ENCODE measurements around the gene ATP6V1B1. TPM values are rescaled to one million over a fixed set of nuclear protein-coding genes. Genes with fewer than 3 reads are reported as not detected.
"Not testable (repeated sequence)": the region's sequence is repeated elsewhere in the genome, so short reads cannot be mapped to it uniquely, and the experiment has no call there.

Gene ATP6V1B1
- polyA plus RNA-seq, 3 donors: not detected

DNA sequence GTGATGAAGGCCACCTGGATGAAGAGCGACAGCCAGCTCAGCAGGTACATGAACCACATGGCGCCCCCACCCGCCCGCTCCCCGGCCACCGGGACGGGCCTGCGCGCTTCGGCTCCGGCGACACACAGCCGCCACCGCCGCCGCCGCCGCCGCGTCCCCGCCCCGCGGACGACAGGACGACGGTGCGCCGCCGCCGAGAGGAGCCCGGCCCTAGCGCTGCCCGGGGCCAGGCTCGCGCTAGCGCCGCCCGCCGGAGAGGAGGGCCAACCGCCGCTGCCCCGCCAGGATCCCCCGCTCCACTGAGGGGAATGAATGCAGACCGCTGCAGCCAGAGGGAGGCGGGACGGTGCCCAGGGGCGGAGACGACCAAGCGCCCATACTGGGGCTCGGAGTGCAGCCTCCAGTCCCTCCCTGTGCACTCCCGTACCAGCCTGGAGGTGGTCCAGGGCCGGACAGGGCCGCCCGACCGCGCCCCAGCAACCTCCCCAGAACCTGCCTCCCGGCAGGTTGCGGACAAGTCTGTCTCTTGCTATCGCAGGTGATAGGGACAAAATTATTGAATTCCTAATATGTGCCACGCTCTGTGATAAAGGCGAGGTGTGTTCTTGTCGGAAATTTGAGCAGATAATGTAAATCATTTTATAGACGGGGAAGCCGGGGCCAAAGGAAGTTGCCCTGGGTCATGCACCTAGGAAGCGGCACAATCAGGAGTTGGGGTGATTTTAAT lies 59.2 kb downstream of the ATP6V1B1 start, which contains the start of gene TEX261:
Gene TEX261, minus strand, starts transcription at position 175 of the 727 bp plus-strand sequence. Its CDS starts 116 bp downstream, at position 59.
- Histone ChIP-seq H3K4me3 (replicated peaks in 1 of 3; ENCODE audit: low read depth in 2 of 3, low read length in 3 of 3) (peak within 1 kb of the TSS; percentile 79 to 93 (median 85)), H3K79me2 (ENCODE audit: insufficient read depth, low read length) (peaks cover 36% of the 10 kb centered on the region), H3K4me1 (ENCODE audit: control insufficient read depth in 1 of 2, insufficient read depth in 2 of 2, low read length in 2 of 2) (peaks cover 30 to 39% of the 10 kb centered on the region in 2 donors), H3K36me3 (replicated peaks in 1 of 2; ENCODE audit: control insufficient read depth in 1 of 2, insufficient read depth in 2 of 2, low read length in 2 of 2) (peaks cover 20 to 30% of the 10 kb centered on the region in 2 donors), H2AFZ (ENCODE audit: insufficient read depth, low read depth, low read length, poor library complexity, severe bottlenecking) (peak within 1 kb of the TSS; percentile 99), H3K27ac (ENCODE audit: low read depth in 1 of 2, low read length in 2 of 2) (peak within 1 kb of the TSS; percentile 36 to 84), H3K4me2 (replicated peaks; ENCODE audit: extremely low read depth, low read length, poor library complexity, severe bottlenecking) (peak within 1 kb of the TSS; percentile 96), H3K27me3 (ENCODE audit: control insufficient read depth in 2 of 2, insufficient read depth in 2 of 2, low read length in 2 of 2) (no peaks in the 10 kb centered on the region), H4K20me1 (ENCODE audit: insufficient read depth, low read length) (peaks cover 37% of the 10 kb centered on the region), H3K9me3 (replicated peaks in 1 of 2; ENCODE audit: control insufficient read depth in 1 of 2, insufficient read depth in 1 of 2, low read length in 2 of 2) (no peaks in the 10 kb centered on the region), H3K9ac (ENCODE audit: insufficient read depth, low read length, poor library complexity, severe bottlenecking) (peak within 1 kb of the TSS; percentile 89)
- under 1% methylated on average over 65 of the region's 65 CpGs for WGBS (ENCODE audit: insufficient coverage)
- DNase-seq: peak; percentile 74 to 79 (median 76)
- Mint-ChIP-seq H3K36me3 (peaks cover 22 to 30% of the 10 kb centered on the region in 2 donors), H3K27me3 (ENCODE audit: low read depth in 3 of 3) (peaks cover 0 to 3% (median 0%) of the 10 kb centered on the region in 3 donors), H3K27ac (peak within 1 kb of the TSS; percentile 84 to 92 (median 89)), H3K4me3 (peak within 1 kb of the TSS; percentile 94 to 100), H3K4me1 (peaks cover 36% of the 10 kb centered on the region), H3K9me3 (no peaks in the 10 kb centered on the region)
- TF ChIP-seq, protein P1, sequence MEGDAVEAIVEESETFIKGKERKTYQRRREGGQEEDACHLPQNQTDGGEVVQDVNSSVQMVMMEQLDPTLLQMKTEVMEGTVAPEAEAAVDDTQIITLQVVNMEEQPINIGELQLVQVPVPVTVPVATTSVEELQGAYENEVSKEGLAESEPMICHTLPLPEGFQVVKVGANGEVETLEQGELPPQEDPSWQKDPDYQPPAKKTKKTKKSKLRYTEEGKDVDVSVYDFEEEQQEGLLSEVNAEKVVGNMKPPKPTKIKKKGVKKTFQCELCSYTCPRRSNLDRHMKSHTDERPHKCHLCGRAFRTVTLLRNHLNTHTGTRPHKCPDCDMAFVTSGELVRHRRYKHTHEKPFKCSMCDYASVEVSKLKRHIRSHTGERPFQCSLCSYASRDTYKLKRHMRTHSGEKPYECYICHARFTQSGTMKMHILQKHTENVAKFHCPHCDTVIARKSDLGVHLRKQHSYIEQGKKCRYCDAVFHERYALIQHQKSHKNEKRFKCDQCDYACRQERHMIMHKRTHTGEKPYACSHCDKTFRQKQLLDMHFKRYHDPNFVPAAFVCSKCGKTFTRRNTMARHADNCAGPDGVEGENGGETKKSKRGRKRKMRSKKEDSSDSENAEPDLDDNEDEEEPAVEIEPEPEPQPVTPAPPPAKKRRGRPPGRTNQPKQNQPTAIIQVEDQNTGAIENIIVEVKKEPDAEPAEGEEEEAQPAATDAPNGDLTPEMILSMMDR (IDR thresholded peaks at IDR 0.05): peak; percentile 83
- intact Hi-C loops (cut with micrococcal nuclease): no loop called here

DNA sequence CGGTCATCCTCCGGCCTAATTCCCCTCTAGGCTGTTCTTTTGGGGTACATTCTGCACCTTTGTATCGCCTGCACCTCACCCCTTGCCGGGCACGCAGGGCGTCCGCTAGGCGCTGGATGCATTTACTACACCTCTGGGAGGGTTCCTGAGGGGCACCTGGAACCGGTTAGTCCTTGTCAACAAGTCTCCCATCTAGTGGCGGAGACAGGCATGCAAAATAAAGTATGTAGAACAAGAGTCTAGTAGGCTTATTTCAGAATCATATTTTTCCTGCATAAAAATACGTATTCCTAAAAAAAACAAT lies 59.7 kb downstream of the ATP6V1B1 start:
- H3K4me1 Mint-ChIP-seq: peaks cover 39% of the 10 kb centered on the region
- Histone ChIP-seq H3K4me3 (replicated peaks in 1 of 3; ENCODE audit: low read depth in 2 of 3, low read length in 3 of 3) (peak overlapping the region; percentile 75 to 93 (median 85)), H2AFZ (ENCODE audit: insufficient read depth, low read depth, low read length, poor library complexity, severe bottlenecking) (peak overlapping the region; percentile 99), H3K9me3 (replicated peaks in 1 of 2; ENCODE audit: control insufficient read depth in 1 of 2, insufficient read depth in 1 of 2, low read length in 2 of 2) (no peaks in the 10 kb centered on the region), H3K4me2 (replicated peaks; ENCODE audit: extremely low read depth, low read length, poor library complexity, severe bottlenecking) (peak overlapping the region; percentile 96), H3K36me3 (replicated peaks in 1 of 2; ENCODE audit: control insufficient read depth in 1 of 2, insufficient read depth in 2 of 2, low read length in 2 of 2) (peaks cover 15 to 25% of the 10 kb centered on the region in 2 donors), H3K27me3 (ENCODE audit: control insufficient read depth in 2 of 2, insufficient read depth in 2 of 2, low read length in 2 of 2) (no peaks in the 10 kb centered on the region), H3K9ac (ENCODE audit: insufficient read depth, low read length, poor library complexity, severe bottlenecking) (peak overlapping the region; percentile 89), H3K27ac (ENCODE audit: low read depth in 1 of 2, low read length in 2 of 2) (peak overlapping the region in 1 of 2 donors; percentile 43), H3K79me2 (ENCODE audit: insufficient read depth, low read length) (peaks cover 33% of the 10 kb centered on the region), H3K4me1 (ENCODE audit: control insufficient read depth in 1 of 2, insufficient read depth in 2 of 2, low read length in 2 of 2) (peaks cover 30 to 40% of the 10 kb centered on the region in 2 donors), H4K20me1 (ENCODE audit: insufficient read depth, low read length) (peaks cover 36% of the 10 kb centered on the region)
- WGBS (ENCODE audit: insufficient coverage): 0% methylated on average over 5 of the region's 11 CpGs
- H3K27ac Mint-ChIP-seq: peak overlapping the region in 1 of 7 donors; percentile 71
- H3K4me3 Mint-ChIP-seq: peak overlapping the region; percentile 82 to 88
- peaks cover 17 to 25% of the 10 kb centered on the region in 2 donors for H3K36me3 Mint-ChIP-seq
- DNase-seq: peak in 1 of 3 donors; percentile 26
- intact Hi-C loops (cut with micrococcal nuclease): no loop called here
- peaks cover 0 to 3% (median 0%) of the 10 kb centered on the region in 3 donors for H3K27me3 Mint-ChIP-seq (ENCODE audit: low read depth in 3 of 3)
- H3K9me3 Mint-ChIP-seq: no peaks in the 10 kb centered on the region
- TF ChIP-seq, protein P1 (IDR thresholded peaks at IDR 0.05): no peak

DNA sequence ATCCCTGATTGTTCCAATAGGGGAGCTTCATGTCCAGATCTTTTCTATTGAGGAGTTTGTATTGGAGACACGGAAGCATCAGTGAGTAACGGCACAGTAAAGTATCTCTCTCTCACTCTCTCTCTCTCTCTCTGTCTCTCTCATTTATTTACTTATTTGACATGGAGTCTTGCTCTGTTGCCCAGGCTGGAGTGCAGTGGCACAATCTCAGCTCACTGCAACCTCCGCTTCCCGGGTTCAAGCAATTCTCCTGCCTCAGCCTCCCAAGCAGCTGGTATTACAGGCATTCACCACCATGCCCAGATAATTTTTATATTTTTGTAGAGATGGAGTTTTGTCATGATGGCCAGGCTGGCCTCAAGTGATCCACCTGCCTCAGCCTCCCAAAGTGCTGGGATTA lies 63.2 kb downstream of the ATP6V1B1 start:
- intact Hi-C loops (cut with micrococcal nuclease); H3K9me3 ChIP-seq (replicated peaks in 1 of 2; ENCODE audit: control insufficient read depth in 1 of 2, insufficient read depth in 1 of 2, low read length in 2 of 2); H3K27ac Mint-ChIP-seq; H3K9ac ChIP-seq (ENCODE audit: insufficient read depth, low read length, poor library complexity, severe bottlenecking); H3K27ac ChIP-seq (ENCODE audit: low read depth in 1 of 2, low read length in 2 of 2); H3K9me3 Mint-ChIP-seq; H3K36me3 Mint-ChIP-seq; H3K4me3 Mint-ChIP-seq; H3K4me3 ChIP-seq (replicated peaks in 1 of 3; ENCODE audit: low read depth in 2 of 3, low read length in 3 of 3); H3K4me2 ChIP-seq (replicated peaks; ENCODE audit: extremely low read depth, low read length, poor library complexity, severe bottlenecking); H3K36me3 ChIP-seq (replicated peaks in 1 of 2; ENCODE audit: control insufficient read depth in 1 of 2, insufficient read depth in 2 of 2, low read length in 2 of 2); DNase-seq; H2AFZ ChIP-seq (ENCODE audit: insufficient read depth, low read depth, low read length, poor library complexity, severe bottlenecking); H3K27me3 Mint-ChIP-seq (ENCODE audit: low read depth in 3 of 3); H3K27me3 ChIP-seq (ENCODE audit: control insufficient read depth in 2 of 2, insufficient read depth in 2 of 2, low read length in 2 of 2); H4K20me1 ChIP-seq (ENCODE audit: insufficient read depth, low read length): not testable (repeated sequence)
- H3K4me1 Mint-ChIP-seq: peaks cover 31% of the 10 kb centered on the region
- Histone ChIP-seq H3K4me1 (ENCODE audit: control insufficient read depth in 1 of 2, insufficient read depth in 2 of 2, low read length in 2 of 2) (peaks cover 27 to 38% of the 10 kb centered on the region in 2 donors), H3K79me2 (ENCODE audit: insufficient read depth, low read length) (peaks cover 12% of the 10 kb centered on the region)
- no CpG with 5 or more reads among the region's 4 CpGs for WGBS (ENCODE audit: insufficient coverage)
